Medulla oblongata (tissue), 1 donor: ENCODE results near the gene CFAP161.
A peak's percentile ranks its signal among the peaks of the same experiment; 100 is the strongest.

ENCODE experiments used
- DNase-seq: peaks from one replicate; pipeline ENCODE4 v3.0.0-alpha.2; 2015; ENCODE audit errors: extremely low spot score

The CFAP161 gene

DNA sequence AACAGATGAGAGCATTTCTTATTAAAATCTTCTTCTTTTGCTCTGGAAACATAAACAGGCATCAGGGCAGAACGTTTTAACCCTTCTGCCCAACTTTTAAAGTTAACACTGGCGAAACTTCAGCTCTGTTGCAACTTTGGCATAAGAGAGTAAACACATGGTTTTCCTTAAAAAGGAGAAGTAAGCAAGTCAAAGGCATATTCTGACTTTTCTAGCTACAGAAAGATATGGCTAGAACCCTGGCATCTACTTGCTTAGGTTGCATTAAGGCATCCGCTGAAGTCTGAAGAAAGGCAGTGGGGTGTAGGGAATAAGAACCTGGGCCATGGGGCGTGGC, 49.3 kb downstream of the CFAP161 start:
- no peak for DNase-seq

DNA sequence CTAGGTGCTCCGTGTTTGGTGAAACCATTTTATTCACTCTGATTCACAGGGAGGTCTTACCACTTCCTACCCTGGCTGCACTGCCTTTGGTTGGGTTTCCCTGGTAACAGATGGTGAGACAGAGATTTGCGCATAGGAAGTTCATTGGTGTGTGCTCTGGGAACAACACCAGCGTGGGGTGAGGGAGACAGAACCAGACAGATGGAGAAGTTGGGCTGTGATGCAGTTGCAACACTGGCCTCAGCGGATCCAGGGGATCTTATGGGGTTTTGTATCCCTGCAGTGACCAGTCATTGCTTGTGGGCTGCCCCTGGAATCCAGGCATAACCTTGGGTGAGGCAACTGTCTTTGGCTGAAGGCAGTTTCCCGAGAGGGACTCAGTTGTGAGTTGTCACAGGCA, 50.1 kb downstream of the CFAP161 start:
- no peak for DNase-seq

DNA sequence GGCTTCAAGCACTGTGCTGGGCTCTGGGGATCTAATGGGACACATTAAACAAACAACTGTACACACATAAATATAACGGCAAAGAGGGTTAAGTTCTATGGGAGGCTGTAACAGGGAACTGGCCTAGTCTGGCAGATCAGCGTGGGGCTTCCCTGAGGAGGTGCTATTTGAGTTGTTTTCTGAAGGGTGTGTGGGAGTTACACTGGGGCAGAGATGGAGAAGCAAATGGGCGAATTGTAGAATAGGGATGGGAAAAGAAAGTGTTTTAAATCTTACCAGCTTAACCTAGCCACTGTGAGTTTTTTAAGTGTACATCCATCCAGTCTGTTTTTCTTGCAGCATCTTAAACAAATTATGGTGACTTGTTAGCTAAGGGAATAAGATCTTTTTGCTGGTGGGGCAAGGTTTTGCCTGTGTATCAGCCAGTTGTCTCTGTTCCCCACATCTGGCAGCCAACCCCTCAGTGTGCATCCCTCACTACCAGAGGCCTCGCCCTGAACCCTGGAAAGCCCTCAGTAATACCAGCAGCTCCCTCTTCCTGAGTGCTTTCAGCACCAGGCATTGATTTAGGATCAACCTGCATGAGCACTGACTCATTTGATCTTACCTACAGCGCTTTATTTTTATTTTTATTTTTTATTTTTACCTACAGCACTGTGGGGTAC, 51.7 kb downstream of the CFAP161 start:
- no peak for DNase-seq

DNA sequence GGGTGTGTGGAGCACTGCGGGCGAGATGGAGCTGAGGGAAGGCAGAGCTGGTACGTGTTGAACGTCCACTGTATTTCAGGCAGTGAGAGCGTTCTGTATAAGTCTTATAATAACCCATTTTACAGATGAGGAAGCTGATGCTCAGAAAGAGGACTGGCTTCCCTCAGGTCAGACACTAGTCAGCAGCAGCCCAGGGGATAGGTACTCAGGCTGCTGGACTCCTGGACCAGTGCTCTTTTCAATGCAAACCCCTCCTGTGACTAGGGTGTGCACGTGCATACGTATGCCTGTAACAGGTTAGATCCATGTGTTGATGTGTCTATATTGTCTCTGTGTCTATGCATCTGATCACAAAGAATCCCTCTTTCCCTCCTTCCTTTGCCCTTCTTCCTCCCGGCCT, 54.3 kb downstream of the CFAP161 start:
- no peak for DNase-seq

DNA sequence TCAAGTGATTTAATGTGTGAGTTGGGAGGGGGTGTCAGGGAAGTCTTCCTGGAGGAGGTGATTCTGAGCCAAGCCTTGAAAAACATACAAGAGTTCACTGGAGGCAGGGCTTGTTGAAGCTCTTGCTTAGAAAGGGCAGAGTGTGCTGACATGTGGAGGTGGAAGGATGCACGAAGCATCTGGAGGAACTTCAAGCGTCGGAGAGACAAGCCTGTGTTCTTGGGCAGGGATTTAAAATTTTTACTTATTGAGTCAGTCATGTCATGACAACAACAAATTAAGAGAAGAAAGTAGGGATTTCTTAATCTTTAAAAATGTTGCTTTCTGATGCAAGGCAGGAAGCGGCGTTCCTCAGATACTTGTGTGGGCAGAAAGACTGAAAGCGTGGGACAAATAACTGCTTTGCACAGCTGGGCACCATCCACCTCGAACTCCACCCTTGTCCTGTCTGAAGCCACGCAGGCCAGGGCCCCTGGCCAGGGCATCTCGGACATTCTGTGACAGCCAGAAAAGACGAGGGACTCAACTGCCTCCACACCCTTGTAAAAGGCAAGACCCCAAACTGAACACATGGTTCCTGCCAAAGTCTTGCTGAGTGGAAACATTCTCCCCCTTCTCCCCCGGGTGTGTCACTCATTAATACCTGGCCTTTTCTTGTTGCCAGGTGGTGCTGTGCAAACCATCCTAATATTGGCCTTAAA, 55.7 kb downstream of the CFAP161 start:
- no peak for DNase-seq

DNA sequence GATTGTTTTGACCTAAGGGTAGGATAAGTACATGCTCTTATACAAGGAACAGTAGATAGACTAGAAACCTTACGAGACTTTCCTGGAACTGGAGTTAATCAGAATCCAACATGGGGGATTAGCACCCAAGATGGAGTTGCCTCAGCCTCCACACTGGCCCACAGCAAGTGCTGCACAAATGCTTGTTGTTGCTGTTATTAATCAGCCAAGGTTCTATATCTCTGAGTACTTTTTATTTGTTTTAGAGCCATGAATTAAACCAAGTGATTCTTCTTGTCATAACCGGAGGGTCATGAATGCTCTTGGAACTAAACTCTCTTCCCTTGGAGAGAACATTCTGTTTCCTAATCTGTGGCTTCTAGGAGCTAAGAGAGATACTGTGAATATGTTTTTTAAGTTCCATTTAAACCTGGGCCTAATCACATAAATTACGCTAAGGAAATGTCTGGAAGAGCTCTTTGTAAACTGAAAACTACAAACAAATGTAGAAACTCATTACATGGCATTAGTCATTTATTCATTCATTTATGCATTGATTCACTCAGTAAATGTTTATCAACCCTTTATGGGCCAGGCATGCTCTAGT, 56.9 kb downstream of the CFAP161 start:
- no peak for DNase-seq

DNA sequence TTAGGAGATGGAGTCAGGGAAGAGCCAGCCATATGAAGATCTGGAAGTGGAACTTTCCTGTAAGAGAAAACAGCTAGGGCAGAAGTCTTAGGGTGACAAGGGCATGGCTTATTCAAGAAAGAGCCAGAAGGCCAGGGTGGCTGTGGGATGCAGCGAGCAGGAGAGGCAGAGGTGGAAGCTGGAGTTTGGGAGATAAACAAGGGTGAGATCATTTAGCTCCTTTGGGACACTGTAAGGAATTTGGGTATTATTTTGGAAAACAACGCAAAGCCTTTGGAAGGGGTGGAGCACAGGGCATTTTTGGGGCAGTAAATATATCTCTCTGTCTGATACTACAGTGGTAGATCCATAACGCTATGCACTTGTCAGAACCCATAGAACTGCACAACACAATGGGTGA, 57.6 kb downstream of the CFAP161 start:
- no peak for DNase-seq

DNA sequence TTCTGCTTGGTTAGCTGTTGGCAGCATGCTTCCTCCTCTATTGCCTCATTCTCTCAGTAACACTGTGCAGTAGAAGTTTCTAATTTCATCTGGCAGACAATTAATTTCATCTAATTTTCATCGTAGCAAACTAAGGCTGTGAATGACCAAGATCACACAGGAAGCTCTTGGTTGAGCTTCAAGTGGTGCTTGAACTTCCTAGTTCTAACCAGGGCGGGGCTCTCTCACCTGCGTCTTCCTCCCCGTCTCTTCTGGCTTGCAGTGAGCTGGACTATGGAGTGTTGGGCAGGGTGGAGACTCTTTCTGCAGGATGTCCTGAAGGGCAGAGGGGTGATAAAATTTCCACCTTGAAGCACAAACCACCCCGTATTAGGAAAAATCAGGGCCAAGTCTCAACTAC, 60.7 kb downstream of the CFAP161 start:
- DNase-seq = no peak

DNA sequence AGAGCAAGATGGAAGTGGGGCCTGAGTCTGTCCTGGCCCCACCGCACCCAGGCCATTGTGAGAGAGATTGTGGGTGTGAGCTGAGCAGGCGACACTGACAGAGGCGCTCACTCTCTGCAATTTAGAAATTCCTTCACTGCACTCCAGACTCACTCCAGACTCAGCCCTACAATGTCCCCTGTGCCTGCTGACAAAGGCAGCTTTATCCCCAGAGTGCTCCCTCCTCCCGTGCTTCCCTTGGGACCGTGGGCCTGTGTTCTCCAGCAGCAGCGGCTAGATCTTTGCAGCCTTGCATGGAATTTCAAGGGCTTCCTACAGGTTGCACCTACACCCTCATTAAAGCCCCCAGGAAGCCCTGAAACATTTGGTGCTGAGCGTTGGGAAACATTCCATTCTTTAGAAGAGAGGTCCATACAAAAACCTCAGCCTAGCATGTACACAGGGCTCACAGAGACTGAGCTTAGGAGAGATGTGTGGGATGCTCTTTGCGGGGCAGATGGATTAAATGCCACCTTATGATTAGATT, 61.3 kb downstream of the CFAP161 start:
- DNase-seq = peak; percentile 54

DNA sequence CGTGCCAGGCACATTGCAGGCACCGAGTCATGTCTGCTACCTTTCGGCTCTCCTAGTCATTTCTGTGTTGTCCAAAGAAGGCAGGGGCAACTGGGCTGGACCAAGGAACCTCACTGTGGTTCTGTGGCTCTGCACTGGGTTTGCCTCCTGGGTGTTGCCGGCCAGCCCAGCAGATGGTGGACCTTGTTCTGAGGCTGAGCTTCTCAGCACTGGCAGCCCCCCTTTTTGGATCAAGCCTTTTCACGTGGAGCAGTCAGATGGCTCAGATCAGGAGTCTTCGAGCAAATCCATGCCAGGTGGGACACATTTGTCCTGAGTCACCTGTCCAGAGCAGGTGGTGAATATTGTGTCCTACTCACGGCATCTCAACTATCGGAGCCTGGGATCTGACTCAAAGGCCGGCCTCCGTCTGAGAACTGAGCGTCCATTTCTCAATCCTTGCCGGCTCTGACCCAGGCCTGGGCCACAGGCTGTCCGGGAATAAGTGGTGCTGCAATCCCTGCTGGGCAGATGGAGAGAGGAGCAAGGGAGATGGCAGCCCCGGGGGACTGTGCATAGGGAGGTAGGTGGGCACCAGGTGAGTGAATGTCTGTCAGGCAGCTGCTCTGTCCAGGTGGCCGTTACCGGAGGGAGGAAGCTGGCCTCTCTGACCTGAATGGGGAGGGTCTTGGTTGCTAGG, 62.6 kb downstream of the CFAP161 start, which contains the start of gene IL16:
IL16 (plus strand) TSS at position 304 of the 679 bp plus-strand sequence. CDS start 28,521 bp downstream, outside the sequence.
- DNase-seq = no peak

DNA sequence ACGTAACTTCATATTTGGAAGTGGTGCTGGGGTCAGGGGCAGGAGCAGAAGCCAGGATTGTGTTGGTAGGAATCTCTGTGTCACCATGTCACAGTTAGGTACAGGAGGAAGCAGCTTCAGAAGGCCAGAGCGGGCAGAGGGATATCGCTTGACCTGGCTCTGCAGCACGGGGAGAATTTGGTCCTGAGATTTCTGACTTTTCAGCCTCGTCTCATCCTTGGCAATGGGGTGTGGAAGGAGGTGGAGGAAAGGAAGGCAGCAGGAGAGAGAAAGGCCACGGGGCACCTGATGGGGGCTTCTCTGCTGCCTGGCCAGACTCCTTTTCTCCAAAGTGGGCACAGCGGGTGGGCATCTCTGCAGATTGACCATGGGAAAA, 63.2 kb downstream of the CFAP161 start:
- no peak for DNase-seq

DNA sequence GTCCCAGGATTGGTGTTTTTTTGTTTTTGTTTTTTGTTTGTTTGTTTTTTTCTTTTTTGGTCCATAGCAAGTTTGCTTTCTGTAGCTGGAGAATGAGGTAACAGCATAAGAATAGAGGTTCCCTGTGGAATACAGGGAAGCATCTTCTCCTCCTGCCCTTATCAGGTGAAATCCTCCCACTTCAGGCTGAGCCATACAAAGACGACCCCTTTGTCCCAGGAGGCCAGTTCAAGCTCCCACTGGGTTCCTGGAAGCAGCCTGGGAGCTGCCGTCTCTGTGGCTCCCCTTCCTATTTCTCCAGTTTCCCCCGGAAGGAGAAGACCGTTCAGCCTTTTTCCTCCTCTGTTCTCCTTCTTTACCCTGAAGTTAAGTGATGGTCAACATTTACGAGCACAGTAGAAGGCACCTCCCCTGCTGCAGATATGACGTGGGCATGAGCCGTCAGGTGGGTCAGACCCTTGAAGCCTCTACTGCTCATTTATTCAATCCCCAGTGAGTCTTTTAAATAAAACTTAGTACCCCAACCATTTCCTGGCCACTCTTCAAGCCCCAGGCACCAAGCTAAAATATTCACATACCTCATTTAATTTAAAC, 63.7 kb downstream of the CFAP161 start:
- no peak for DNase-seq
